Endothelial cell (in vitro differentiated cells): Measurements from ENCODE around the gene EFNA5. TPM values are rescaled to one million over a fixed set of nuclear protein-coding genes. Genes with fewer than 3 reads are reported as not detected.

Source experiments
- DNase-seq: peaks from one replicate; pipeline ENCODE4 v3.0.0; 2021; ENCODE audit warnings: low spot score
- H3K27ac Mint-ChIP-seq: one replicate; pipeline ENCODE4 v1.8.0; 2021; ENCODE audit warnings: mixed read lengths, inconsistent platforms; ENCODE audit not compliant: unreplicated experiment
- H3K27me3 Mint-ChIP-seq: one replicate; pipeline ENCODE4 v1.8.0; 2021; ENCODE audit warnings: mild to moderate bottlenecking, moderate library complexity, mixed read lengths, inconsistent platforms; ENCODE audit not compliant: unreplicated experiment
- H3K36me3 Mint-ChIP-seq: one replicate; pipeline ENCODE4 v1.8.0; 2021; ENCODE audit warnings: mild to moderate bottlenecking, low read depth, mixed read lengths, inconsistent platforms; ENCODE audit not compliant: unreplicated experiment
- H3K4me1 Mint-ChIP-seq: one replicate; pipeline ENCODE4 v1.8.0; 2021; ENCODE audit warnings: mild to moderate bottlenecking, mixed read lengths, inconsistent platforms; ENCODE audit not compliant: unreplicated experiment
- H3K4me3 Mint-ChIP-seq: one replicate; pipeline ENCODE4 v1.8.0; 2021; ENCODE audit warnings: mild to moderate bottlenecking, mixed read lengths, inconsistent platforms; ENCODE audit not compliant: unreplicated experiment
- H3K9me3 Mint-ChIP-seq: one replicate; pipeline ENCODE4 v1.8.0; 2021; ENCODE audit warnings: mixed read lengths, inconsistent platforms; ENCODE audit not compliant: unreplicated experiment
- total RNA-seq: library from RNA; stranded (reverse); fragmentation: NEBNext Ultra II Directional; extraction: Animal tissue kit (Norgen Biotek cat#: 25700); gene quantifications from one replicate; pipeline ENCODE4 v1.2.1, GENCODE V29; 2021; ENCODE audit not compliant: unreplicated experiment
- TF ChIP-seq, protein P1 (sequence below): fragments of 200-600 bp; sonication (generic); IDR thresholded peaks from one replicate; pipeline ENCODE4 v1.5.0; 2021; ENCODE audit warnings: antibody characterized with exemption; ENCODE audit not compliant: unreplicated experiment

Gene EFNA5
- total RNA-seq, 1 donor from 2014 or later: 8.8 TPM

DNA sequence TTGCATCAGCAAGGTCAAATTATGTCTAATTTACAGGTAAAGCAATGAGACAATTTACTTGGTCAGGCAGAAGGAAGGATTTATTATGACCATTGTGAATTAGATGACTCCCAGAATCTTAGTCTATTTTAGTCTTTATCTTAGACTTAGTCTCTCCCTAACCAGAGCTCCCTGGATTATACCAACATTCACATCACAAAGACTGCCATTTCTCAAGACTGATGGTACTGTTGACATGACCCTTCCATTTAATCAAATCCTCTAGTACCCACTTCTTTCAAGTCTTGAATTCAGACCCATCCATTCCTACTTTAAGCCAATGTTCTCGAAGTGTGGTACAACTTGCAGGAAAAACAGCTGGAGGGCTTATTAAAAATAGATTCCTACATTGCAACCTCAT lies 257.0 kb downstream of the EFNA5 start:
- TF ChIP-seq, protein P1, sequence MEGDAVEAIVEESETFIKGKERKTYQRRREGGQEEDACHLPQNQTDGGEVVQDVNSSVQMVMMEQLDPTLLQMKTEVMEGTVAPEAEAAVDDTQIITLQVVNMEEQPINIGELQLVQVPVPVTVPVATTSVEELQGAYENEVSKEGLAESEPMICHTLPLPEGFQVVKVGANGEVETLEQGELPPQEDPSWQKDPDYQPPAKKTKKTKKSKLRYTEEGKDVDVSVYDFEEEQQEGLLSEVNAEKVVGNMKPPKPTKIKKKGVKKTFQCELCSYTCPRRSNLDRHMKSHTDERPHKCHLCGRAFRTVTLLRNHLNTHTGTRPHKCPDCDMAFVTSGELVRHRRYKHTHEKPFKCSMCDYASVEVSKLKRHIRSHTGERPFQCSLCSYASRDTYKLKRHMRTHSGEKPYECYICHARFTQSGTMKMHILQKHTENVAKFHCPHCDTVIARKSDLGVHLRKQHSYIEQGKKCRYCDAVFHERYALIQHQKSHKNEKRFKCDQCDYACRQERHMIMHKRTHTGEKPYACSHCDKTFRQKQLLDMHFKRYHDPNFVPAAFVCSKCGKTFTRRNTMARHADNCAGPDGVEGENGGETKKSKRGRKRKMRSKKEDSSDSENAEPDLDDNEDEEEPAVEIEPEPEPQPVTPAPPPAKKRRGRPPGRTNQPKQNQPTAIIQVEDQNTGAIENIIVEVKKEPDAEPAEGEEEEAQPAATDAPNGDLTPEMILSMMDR: no peak
- no peaks in the 10 kb centered on the region for H3K9me3 Mint-ChIP-seq
- no peak overlapping the region for H3K4me3 Mint-ChIP-seq
- no peaks in the 10 kb centered on the region for H3K36me3 Mint-ChIP-seq
- no peak for DNase-seq
- H3K4me1 Mint-ChIP-seq: no peaks in the 10 kb centered on the region
- no peak overlapping the region for H3K27ac Mint-ChIP-seq
- H3K27me3 Mint-ChIP-seq: no peaks in the 10 kb centered on the region

DNA sequence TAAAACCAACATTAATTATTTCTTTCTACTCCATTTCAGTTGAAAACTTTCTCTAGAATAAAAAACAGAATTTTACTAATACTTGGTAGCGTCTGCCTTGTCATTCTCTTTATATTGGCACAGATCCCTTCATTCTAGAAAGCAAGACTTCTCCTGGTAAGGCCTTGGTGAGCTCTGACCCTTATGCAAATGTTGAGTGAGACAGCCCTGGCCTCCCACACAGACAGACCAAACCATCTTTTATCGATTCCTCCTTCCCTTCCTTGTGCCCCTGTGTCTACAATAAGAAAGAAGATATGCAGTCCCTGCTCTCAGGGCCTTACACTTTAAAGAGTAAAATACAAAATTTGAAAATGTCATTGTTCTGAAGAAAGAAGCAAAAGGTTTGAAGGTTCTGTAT lies 262.2 kb downstream of the EFNA5 start:
- H3K36me3 Mint-ChIP-seq: no peaks in the 10 kb centered on the region
- peaks cover 3% of the 10 kb centered on the region for H3K4me1 Mint-ChIP-seq
- H3K9me3 Mint-ChIP-seq: no peaks in the 10 kb centered on the region
- DNase-seq: no peak
- H3K27me3 Mint-ChIP-seq: no peaks in the 10 kb centered on the region
- no peak overlapping the region for H3K27ac Mint-ChIP-seq
- TF ChIP-seq, protein P1: no peak
- no peak overlapping the region for H3K4me3 Mint-ChIP-seq

DNA sequence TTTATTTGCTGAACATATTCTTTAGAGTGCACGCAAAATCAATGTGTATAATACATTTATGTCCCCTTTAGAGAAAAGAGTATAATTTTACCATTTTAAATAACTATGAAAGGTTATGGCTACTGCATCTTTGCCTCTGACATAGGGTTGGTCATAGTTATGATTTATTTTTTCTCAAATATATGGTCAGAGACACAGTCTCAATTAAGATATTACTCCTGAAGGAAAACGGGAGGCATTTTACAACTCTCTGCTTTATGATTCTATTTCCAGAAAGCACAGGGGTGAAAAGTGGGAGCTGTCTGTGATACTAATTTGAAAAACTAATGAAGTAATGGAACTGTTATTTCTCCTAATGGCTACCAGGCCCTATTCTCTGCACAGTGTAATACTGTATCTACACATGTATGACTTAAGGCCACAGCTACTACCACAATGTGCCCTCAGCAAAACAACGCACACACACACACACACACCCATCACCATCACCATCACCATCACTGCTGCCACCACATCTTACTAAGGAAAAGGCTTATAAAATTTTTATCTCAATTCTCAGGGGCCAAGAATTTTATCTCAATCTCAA lies 262.9 kb downstream of the EFNA5 start:
- Mint-ChIP-seq H3K27ac (no peak overlapping the region), H3K4me3 (no peak overlapping the region), H3K4me1 (peaks cover 4% of the 10 kb centered on the region), H3K9me3 (no peaks in the 10 kb centered on the region), H3K36me3 (no peaks in the 10 kb centered on the region), H3K27me3 (no peaks in the 10 kb centered on the region)
- TF ChIP-seq, protein P1: no peak
- DNase-seq: no peak

DNA sequence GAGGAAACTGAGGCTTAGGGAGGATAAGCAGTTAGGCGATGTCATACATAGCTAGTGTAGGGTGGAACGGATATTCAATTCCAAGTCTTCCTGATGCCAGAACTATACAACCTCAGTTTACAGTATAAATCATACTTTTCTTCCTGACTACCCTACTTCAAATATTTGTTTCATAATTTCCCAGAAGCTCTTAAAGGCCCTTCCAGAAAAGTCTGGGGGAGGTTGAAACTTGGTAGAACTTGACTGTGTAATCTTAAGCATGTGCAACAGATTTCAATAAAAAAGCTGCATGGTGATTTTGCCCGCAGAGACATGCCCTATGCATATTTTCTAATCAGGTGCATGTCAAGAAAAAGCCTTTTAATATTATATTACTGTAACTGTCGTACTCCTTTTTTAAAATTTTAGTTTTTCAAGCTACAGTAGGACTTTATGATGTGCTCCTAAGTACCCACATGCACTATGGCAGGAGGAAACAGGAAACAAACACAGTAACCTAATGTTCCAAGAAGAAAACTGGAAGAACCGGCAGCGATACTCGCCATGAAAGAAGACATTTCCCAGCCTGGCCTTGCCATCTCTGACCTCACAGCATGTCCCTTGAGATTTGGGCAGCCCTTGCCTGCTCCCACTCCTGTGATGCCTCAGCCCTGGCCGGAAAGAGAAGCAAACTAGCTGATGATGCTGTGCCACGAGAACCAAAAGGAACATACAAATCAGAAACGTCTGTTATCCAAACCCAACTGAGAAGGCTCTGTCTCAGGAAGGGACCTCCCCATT lies 266.0 kb downstream of the EFNA5 start:
- Mint-ChIP-seq H3K4me1 (peaks cover 7% of the 10 kb centered on the region), H3K36me3 (no peaks in the 10 kb centered on the region), H3K27me3 (no peaks in the 10 kb centered on the region), H3K9me3 (no peaks in the 10 kb centered on the region), H3K4me3 (no peak overlapping the region), H3K27ac (no peak overlapping the region)
- TF ChIP-seq, protein P1: no peak
- DNase-seq: no peak
